ENCODE data around the gene GLRX3.

GRCh38 chr10:130222381-130222780 lies 86.2 kb downstream of the GLRX3 start:
- no peak for TF ChIP-seq POLR2A (IDR thresholded peaks at IDR 0.05)
- TF ChIP-seq EP300 (IDR thresholded peaks at IDR 0.05), result no peak

All from tibial nerve (tissue), 3 donors.